BLaER1 (cell line): ENCODE results near the gene EMX1.

ENCODE experiments used
- H3K27ac ChIP-seq: shearing (Covaris generic); formaldehyde crosslinking; 2 replicates; pipeline ENCODE4 v1.8.1; 2022
- H3K27me3 ChIP-seq: shearing (Covaris generic); formaldehyde crosslinking; 2 replicates; pipeline ENCODE4 v1.8.1; 2022
- H3K36me3 ChIP-seq: shearing (Covaris generic); formaldehyde crosslinking; 2 replicates; pipeline ENCODE4 v1.8.1; 2022
- H3K4me1 ChIP-seq: shearing (Covaris generic); formaldehyde crosslinking; 2 replicates; pipeline ENCODE4 v1.8.1; 2022
- H3K4me2 ChIP-seq: shearing (Covaris generic); formaldehyde crosslinking; 2 replicates; pipeline ENCODE4 v1.8.1; 2022
- H3K4me3 ChIP-seq: shearing (Covaris generic); formaldehyde crosslinking; 2 replicates; pipeline ENCODE4 v1.8.1; 2022
- H3K9ac ChIP-seq: shearing (Covaris generic); formaldehyde crosslinking; 2 replicates; pipeline ENCODE4 v1.8.1; 2022
- H3K9me3 ChIP-seq: shearing (Covaris generic); formaldehyde crosslinking; 2 replicates; pipeline ENCODE4 v1.8.1; 2022
- H4K20me1 ChIP-seq: shearing (Covaris generic); formaldehyde crosslinking; 2 replicates; pipeline ENCODE4 v1.8.1; 2022
- Cebpa-rat ChIP-seq: shearing (Covaris generic); IDR thresholded peaks from 2 replicates; pipeline ENCODE4 v1.8.1; 2022

EMX1 gene

GRCh38 chr2:72921088-72921851 lies 4.0 kb downstream of the EMX1 start:
- peaks cover 43% of the 10 kb centered on the region for H3K4me1 ChIP-seq
- H3K4me2 ChIP-seq, result no peak overlapping the region
- H3K27ac ChIP-seq, result no peak overlapping the region
- no peaks in the 10 kb centered on the region for H3K36me3 ChIP-seq
- no peak overlapping the region for H3K9ac ChIP-seq
- TF ChIP-seq Cebpa-rat, result no peak
- H3K9me3 ChIP-seq, result no peaks in the 10 kb centered on the region
- peaks cover 97% of the 10 kb centered on the region for H4K20me1 ChIP-seq
- H3K4me3 ChIP-seq, result no peak overlapping the region
- peaks cover 100% of the 10 kb centered on the region for H3K27me3 ChIP-seq

GRCh38 chr2:72921853-72922252 lies 4.5 kb downstream of the EMX1 start:
- Histone ChIP-seq H3K9ac (no peak overlapping the region), H3K9me3 (no peaks in the 10 kb centered on the region), H3K4me1 (peaks cover 37% of the 10 kb centered on the region), H4K20me1 (peaks cover 97% of the 10 kb centered on the region), H3K4me3 (no peak overlapping the region), H3K27ac (no peak overlapping the region), H3K27me3 (peaks cover 100% of the 10 kb centered on the region), H3K36me3 (no peaks in the 10 kb centered on the region), H3K4me2 (no peak overlapping the region)
- TF ChIP-seq Cebpa-rat, result no peak

- Histone ChIP-seq H4K20me1 (peaks cover 86% of the 10 kb centered on the region), H3K4me3 (peak overlapping the region; percentile 26; the same call in 1 of the 2 replicates), H3K36me3 (no peaks in the 10 kb centered on the region), H3K4me1 (peaks cover 21% of the 10 kb centered on the region), H3K4me2 (peak overlapping the region; percentile 32), H3K27ac (no peak overlapping the region), H3K27me3 (peaks cover 100% of the 10 kb centered on the region), H3K9ac (no peak overlapping the region), H3K9me3 (no peaks in the 10 kb centered on the region)
- no peak for TF ChIP-seq Cebpa-rat
Observed at GRCh38 chr2:72923833-72924352, 6.6 kb downstream of the EMX1 start.

GRCh38 chr2:72924353-72925240 lies 7.3 kb downstream of the EMX1 start:
- Histone ChIP-seq H3K4me1 (peaks cover 21% of the 10 kb centered on the region), H3K27ac (no peak overlapping the region), H3K36me3 (no peaks in the 10 kb centered on the region), H3K9ac (no peak overlapping the region), H3K27me3 (peaks cover 100% of the 10 kb centered on the region), H3K4me3 (peak overlapping the region; percentile 26), H3K4me2 (peak overlapping the region; percentile 32), H4K20me1 (peaks cover 79% of the 10 kb centered on the region), H3K9me3 (no peaks in the 10 kb centered on the region)
- no peak for TF ChIP-seq Cebpa-rat

- Histone ChIP-seq H3K27me3 (peaks cover 99% of the 10 kb centered on the region), H3K9me3 (no peaks in the 10 kb centered on the region), H3K36me3 (no peaks in the 10 kb centered on the region), H3K4me2 (no peak overlapping the region), H3K4me3 (no peak overlapping the region), H4K20me1 (peaks cover 71% of the 10 kb centered on the region), H3K27ac (no peak overlapping the region), H3K4me1 (peaks cover 14% of the 10 kb centered on the region), H3K9ac (no peak overlapping the region)
- no peak for TF ChIP-seq Cebpa-rat
Observed at GRCh38 chr2:72925328-72925943, 8.1 kb downstream of the EMX1 start.

GRCh38 chr2:72926368-72926767 lies 9.0 kb downstream of the EMX1 start:
- Histone ChIP-seq H3K27me3 (peaks cover 90% of the 10 kb centered on the region), H3K4me3 (no peak overlapping the region), H3K36me3 (no peaks in the 10 kb centered on the region), H3K27ac (no peak overlapping the region), H3K4me1 (peaks cover 12% of the 10 kb centered on the region), H3K4me2 (no peak overlapping the region), H3K9me3 (no peaks in the 10 kb centered on the region), H4K20me1 (peaks cover 62% of the 10 kb centered on the region), H3K9ac (no peak overlapping the region)
- no peak for TF ChIP-seq Cebpa-rat

GRCh38 chr2:72926811-72927465 lies 9.6 kb downstream of the EMX1 start:
- H3K36me3 ChIP-seq, result no peaks in the 10 kb centered on the region
- no peak overlapping the region for H3K27ac ChIP-seq
- peaks cover 18% of the 10 kb centered on the region for H3K4me1 ChIP-seq
- no peak overlapping the region for H3K4me3 ChIP-seq
- no peak overlapping the region for H3K9ac ChIP-seq
- H3K9me3 ChIP-seq, result no peaks in the 10 kb centered on the region
- H3K27me3 ChIP-seq, result peaks cover 84% of the 10 kb centered on the region
- TF ChIP-seq Cebpa-rat, result peak; percentile 55; the same call in 1 of the 2 replicates
- H4K20me1 ChIP-seq, result peaks cover 56% of the 10 kb centered on the region
- no peak overlapping the region for H3K4me2 ChIP-seq

GRCh38 chr2:72927619-72928550 lies 10.6 kb downstream of the EMX1 start:
- peaks cover 28% of the 10 kb centered on the region for H3K4me1 ChIP-seq
- peaks cover 47% of the 10 kb centered on the region for H4K20me1 ChIP-seq
- no peak overlapping the region for H3K9ac ChIP-seq
- peaks cover 75% of the 10 kb centered on the region for H3K27me3 ChIP-seq
- no peaks in the 10 kb centered on the region for H3K9me3 ChIP-seq
- no peak overlapping the region for H3K27ac ChIP-seq
- H3K4me3 ChIP-seq, result no peak overlapping the region
- no peaks in the 10 kb centered on the region for H3K36me3 ChIP-seq
- H3K4me2 ChIP-seq, result no peak overlapping the region
- no peak for TF ChIP-seq Cebpa-rat
